Prostate gland (tissue), 2 donors: ENCODE results near the gene PABPN1L. TPM values are rescaled to one million over a fixed set of nuclear protein-coding genes. Genes with fewer than 3 reads are reported as not detected.

ENCODE experiments used
- DNase-seq: peaks from one replicate; pipeline ENCODE4 v3.0.0-alpha.2; 2019; ENCODE audit warnings: low spot score
- H3K27ac ChIP-seq, 2 donors: fragments of 200-600 bp; sonication (generic); 2 replicates each; pipeline ENCODE4 v1.5.1; 2017 to 2019
- H3K27me3 ChIP-seq: fragments of 200-600 bp; sonication (generic); replicated peaks from 2 replicates; pipeline ENCODE4 v1.5.1; 2019; ENCODE audit not compliant: insufficient read depth
- H3K36me3 ChIP-seq, 2 donors: fragments of 200-600 bp; sonication (generic); 1 replicate in 1 of 2; 2 replicates in 1 of 2; pipeline versions ENCODE4 v1.5.1 to v1.8.1; 2017 to 2019
- H3K4me1 ChIP-seq: fragments of 200-600 bp; sonication (generic); replicated peaks from 2 replicates; pipeline ENCODE4 v1.5.1; 2019
- H3K4me3 ChIP-seq, 2 donors: fragments of 200-600 bp; sonication (generic); 2 replicates each; pipeline ENCODE4 v1.5.1; 2017 to 2019
- H3K9me3 ChIP-seq: fragments of 200-600 bp; sonication (generic); 2 replicates; pipeline ENCODE4 v1.5.1; 2017
- CTCF ChIP-seq, 4 experiments: fragments of 200-600 bp in 2 of 4; fragments of 450-650 bp in 2 of 4; sonication (generic) in 2 of 4; IDR thresholded peaks; 1 replicate in 3 of 4; 2 replicates in 1 of 4; pipeline ENCODE4 v1.5.1; 2016 to 2019; ENCODE audit warnings: antibody characterized with exemption in 4 of 4, mild to moderate bottlenecking in 2 of 4, moderate library complexity in 2 of 4
- POLR2A ChIP-seq: fragments of 450-650 bp; IDR thresholded peaks from one replicate; pipeline ENCODE4 v1.6.1; 2016; ENCODE audit warnings: antibody characterized with exemption, mild to moderate bottlenecking
- POLR2AphosphoS5 ChIP-seq: sonication (generic); formaldehyde crosslinking; IDR thresholded peaks from one replicate; pipeline ENCODE4 v1.6.1; 2017; ENCODE audit warnings: antibody characterized with exemption
- whole genome bisulfite sequencing: methylation state at CpG from one replicate; pipeline ENCODE4 v1.1.5; 2018; 5-methylcytosine and 5-hydroxymethylcytosine counted together
- intact Hi-C: fragments of 100-400 bp; cut with DNase I; formaldehyde crosslinking; loops from one replicate; pipeline ENCODE4 v1.14.2; 2022
- total RNA-seq, 2 donors: library from RNA; depleted of rRNA; stranded (reverse); fragments of >200 nt; gene quantifications; one replicate each; pipeline ENCODE4 v1.1.0, GENCODE V29; 2016

PABPN1L gene
- total RNA-seq, 2 donors from 2014 or later = 4.1 TPM; not detected in 1

GRCh38 chr16:88871349-88871702, 4.9 kb upstream of the PABPN1L start:
- no peak overlapping the region for H3K4me3 ChIP-seq
- intact Hi-C loops = no loop called here
- H3K27me3 ChIP-seq = no peaks in the 10 kb centered on the region
- no peaks in the 10 kb centered on the region for H3K9me3 ChIP-seq
- H3K36me3 ChIP-seq = no peaks in the 10 kb centered on the region
- no peaks in the 10 kb centered on the region for H3K4me1 ChIP-seq
- WGBS = 61% methylated on average over 8 of the region's 8 CpGs
- TF ChIP-seq POLR2AphosphoS5 = no peak
- TF ChIP-seq CTCF (IDR thresholded peaks at IDR 0.05) = no peak
- no peak for TF ChIP-seq POLR2A
- H3K27ac ChIP-seq = no peak overlapping the region
- no peak for DNase-seq

GRCh38 chr16:88870608-88871348, 4.3 kb upstream of the PABPN1L start:
- Histone ChIP-seq H3K4me3 (no peak overlapping the region), H3K4me1 (no peaks in the 10 kb centered on the region), H3K27me3 (no peaks in the 10 kb centered on the region), H3K36me3 (no peaks in the 10 kb centered on the region), H3K9me3 (no peaks in the 10 kb centered on the region), H3K27ac (no peak overlapping the region)
- 52% methylated on average over 36 of the region's 37 CpGs for WGBS
- intact Hi-C loops = no loop called here
- no peak for DNase-seq
- TF ChIP-seq CTCF (IDR thresholded peaks at IDR 0.05) (no peak), POLR2AphosphoS5 (no peak), POLR2A (no peak)

- no peak for TF ChIP-seq POLR2A
- no peak for TF ChIP-seq POLR2AphosphoS5
- TF ChIP-seq CTCF (IDR thresholded peaks at IDR 0.05) = no peak
- H3K4me1 ChIP-seq = no peaks in the 10 kb centered on the region
- no peak overlapping the region for H3K27ac ChIP-seq
- 87% methylated on average over 9 of the region's 9 CpGs for WGBS
- no peak overlapping the region for H3K4me3 ChIP-seq
- no peaks in the 10 kb centered on the region for H3K9me3 ChIP-seq
- H3K27me3 ChIP-seq = no peaks in the 10 kb centered on the region
- intact Hi-C loops = no loop called here
- H3K36me3 ChIP-seq = no peaks in the 10 kb centered on the region
- no peak for DNase-seq
Observed at GRCh38 chr16:88869673-88869980, 3.2 kb upstream of the PABPN1L start.

GRCh38 chr16:88868974-88869672, 2.7 kb upstream of the PABPN1L start:
- no peaks in the 10 kb centered on the region for H3K9me3 ChIP-seq
- no peak overlapping the region for H3K27ac ChIP-seq
- no peaks in the 10 kb centered on the region for H3K27me3 ChIP-seq
- intact Hi-C loops = no loop called here
- H3K4me3 ChIP-seq = no peak overlapping the region
- H3K4me1 ChIP-seq = no peaks in the 10 kb centered on the region
- H3K36me3 ChIP-seq = no peaks in the 10 kb centered on the region
- TF ChIP-seq CTCF (IDR thresholded peaks at IDR 0.05) (no peak), POLR2AphosphoS5 (no peak), POLR2A (no peak)
- no peak for DNase-seq
- 88% methylated on average over 27 of the region's 27 CpGs for WGBS
